MM.1S (cell line): ENCODE data around the gene FGFR2.

Source experiments
- CTCF ChIP-seq: fragments of 300-600 bp; sonication (generic); IDR thresholded peaks from 2 replicates; pipeline ENCODE4 v1.5.1; 2016; ENCODE audit warnings: antibody characterized with exemption, low read length, mixed read lengths
- EZH2phosphoT487 ChIP-seq: fragments of 300-600 bp; sonication (generic); IDR thresholded peaks from 2 replicates; pipeline ENCODE4 v1.6.1; 2018; ENCODE audit warnings: antibody characterized with exemption, low read length

GRCh38 chr10:121495719-121496118, 102.5 kb downstream of the FGFR2 start:
- TF ChIP-seq CTCF (no peak), EZH2phosphoT487 (no peak)
